GM12891 (cell line): ENCODE measurements around the gene GAD2.
A peak's percentile ranks its signal among the peaks of the same experiment; 100 is the strongest.

ENCODE experiments used
- DNase-seq: peaks from one replicate; pipeline ENCODE4 v3.0.0; 2011; ENCODE audit warnings: low spot score; ENCODE audit not compliant: insufficient read length
- FAIRE-seq: peaks from 2 replicates; lab custom pipeline; 2011; peaks lifted over from hg19 to GRCh38; lab: Jason Lieb, UNC
- PAX5 ChIP-seq: IDR thresholded peaks from 2 replicates; pipeline ENCODE4 v1.6.1; 2011; ENCODE audit warnings: low read length, moderate library complexity, mild to moderate bottlenecking; ENCODE audit not compliant: insufficient read depth, severe bottlenecking
- POLR2A ChIP-seq: IDR thresholded peaks from 2 replicates; pipeline ENCODE4 v1.6.1; 2011; ENCODE audit warnings: low read depth, low read length, control low read depth
- POLR2AphosphoS5 ChIP-seq: IDR thresholded peaks from 2 replicates; pipeline ENCODE4 v1.6.1; 2011; ENCODE audit warnings: low read depth, low read length, control low read depth
- POU2F2 ChIP-seq: IDR thresholded peaks from 2 replicates; pipeline ENCODE4 v1.6.1; 2011; ENCODE audit warnings: low read depth, mild to moderate bottlenecking, control low read depth, low read length, moderate library complexity
- SPI1 ChIP-seq: IDR thresholded peaks from 2 replicates; pipeline ENCODE4 v1.6.1; 2011; ENCODE audit warnings: low read depth, low read length, control low read depth
- TAF1 ChIP-seq: IDR thresholded peaks from 2 replicates; pipeline ENCODE4 v1.6.1; 2011; ENCODE audit warnings: low read depth, low read length, control low read depth

Gene GAD2

DNA sequence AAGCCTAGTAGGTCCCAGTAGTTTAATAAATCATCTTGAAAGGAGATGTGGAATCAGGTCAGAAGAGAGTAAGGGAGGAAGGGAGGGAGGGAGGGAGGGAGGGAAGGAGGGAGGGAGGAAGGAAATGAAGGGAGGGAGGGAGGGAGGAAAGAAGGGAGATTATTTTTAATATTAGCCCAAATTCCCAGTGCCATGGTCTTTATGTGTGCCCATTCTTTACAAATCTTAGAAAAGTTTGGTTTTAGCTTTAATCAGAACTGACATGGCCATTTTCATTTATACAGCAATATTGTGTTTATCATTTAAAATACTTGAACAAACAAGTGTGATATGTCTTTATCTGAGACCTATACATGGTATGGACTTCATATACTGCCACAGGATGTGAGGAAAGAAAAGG is 86.8 kb downstream of the GAD2 start:
- FAIRE-seq, result no peak
- TF ChIP-seq TAF1, result no peak
- TF ChIP-seq POLR2AphosphoS5, result no peak
- no peak for TF ChIP-seq SPI1
- TF ChIP-seq PAX5, result no peak
- no peak for TF ChIP-seq POLR2A
- no peak for TF ChIP-seq POU2F2
- no peak for DNase-seq

DNA sequence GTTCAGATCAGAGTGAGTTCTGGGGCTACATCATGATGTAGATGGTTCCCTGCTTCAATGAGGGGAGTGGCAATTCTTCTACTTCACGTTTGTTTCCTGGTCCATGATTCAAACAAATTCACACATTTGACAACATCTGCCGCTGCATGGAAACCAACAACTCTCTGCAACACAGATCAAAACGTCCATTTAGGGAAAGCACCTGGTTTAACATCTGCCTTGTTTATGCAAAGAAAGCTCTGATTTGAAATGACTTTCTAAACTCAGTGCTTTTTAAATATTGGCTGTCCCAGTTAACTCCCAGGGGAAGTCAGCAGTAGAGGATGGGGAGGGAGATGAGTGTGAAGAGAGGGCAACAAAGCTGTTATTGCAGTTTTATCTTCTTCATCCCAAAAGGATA is 93.8 kb downstream of the GAD2 start:
- TF ChIP-seq POLR2A, result no peak
- DNase-seq, result no peak
- no peak for FAIRE-seq

DNA sequence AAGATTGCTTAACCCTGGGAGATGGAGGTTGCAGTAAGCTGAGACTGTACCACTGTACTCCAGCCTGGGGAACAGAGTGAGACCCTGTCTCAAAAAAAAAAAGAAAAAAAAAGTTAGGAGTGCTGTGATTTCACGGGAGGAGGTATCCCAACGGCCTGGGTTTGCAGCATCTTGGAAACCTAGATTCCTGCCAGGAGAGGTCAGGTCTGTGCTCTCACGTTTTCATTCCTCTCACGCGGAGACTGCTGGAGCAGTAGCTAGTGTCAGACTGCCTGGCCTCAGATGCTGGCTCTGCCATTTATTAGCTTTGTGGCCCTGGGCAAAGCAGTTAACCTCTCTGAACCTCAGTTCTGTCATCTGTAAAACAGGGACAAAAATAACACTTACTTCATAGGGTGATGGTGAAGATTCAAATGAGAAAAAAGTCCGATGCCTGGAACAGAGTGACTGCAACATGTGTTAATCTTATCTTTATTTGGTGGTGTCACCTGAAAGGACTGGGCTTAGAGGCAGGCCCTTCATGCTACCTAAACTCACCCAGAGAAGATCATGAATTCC is 94.9 kb downstream of the GAD2 start:
- DNase-seq (no peak), FAIRE-seq (no peak)
- TF ChIP-seq POLR2AphosphoS5, result no peak
- no peak for TF ChIP-seq POLR2A
- no peak for TF ChIP-seq SPI1
- no peak for TF ChIP-seq POU2F2
- no peak for TF ChIP-seq PAX5
- TF ChIP-seq TAF1, result no peak

GRCh38 chr10:26314265-26315013 is 97.9 kb downstream of the GAD2 start:
- FAIRE-seq (no peak), DNase-seq (no peak)
- no peak for TF ChIP-seq POLR2A
- no peak for TF ChIP-seq PAX5
- no peak for TF ChIP-seq POLR2AphosphoS5
- no peak for TF ChIP-seq SPI1
- TF ChIP-seq TAF1, result no peak
- TF ChIP-seq POU2F2, result no peak

DNA sequence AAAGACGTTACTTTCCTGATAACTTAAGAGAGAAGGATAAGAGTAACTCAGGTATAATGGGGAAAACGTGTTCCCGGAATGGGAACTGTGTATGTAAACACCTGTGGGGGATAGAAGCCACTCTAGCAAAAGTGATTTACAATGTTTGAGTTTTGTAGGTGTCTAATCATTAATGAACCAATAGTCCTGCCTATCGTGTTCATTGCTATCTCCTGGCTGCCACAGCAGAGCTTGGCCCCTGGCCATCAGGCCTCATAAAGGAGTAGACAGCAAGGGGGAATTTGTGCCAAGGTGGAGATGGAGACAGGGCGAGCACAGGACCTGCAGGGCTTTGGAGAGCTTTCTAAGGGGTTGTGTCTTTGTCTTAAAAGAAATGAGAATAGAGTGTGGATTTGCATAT is 102.1 kb downstream of the GAD2 start:
- FAIRE-seq (no peak), DNase-seq (no peak)
- TF ChIP-seq POLR2A, result no peak
- TF ChIP-seq POLR2AphosphoS5, result no peak
- no peak for TF ChIP-seq TAF1
- no peak for TF ChIP-seq SPI1
- no peak for TF ChIP-seq PAX5
- no peak for TF ChIP-seq POU2F2

DNA sequence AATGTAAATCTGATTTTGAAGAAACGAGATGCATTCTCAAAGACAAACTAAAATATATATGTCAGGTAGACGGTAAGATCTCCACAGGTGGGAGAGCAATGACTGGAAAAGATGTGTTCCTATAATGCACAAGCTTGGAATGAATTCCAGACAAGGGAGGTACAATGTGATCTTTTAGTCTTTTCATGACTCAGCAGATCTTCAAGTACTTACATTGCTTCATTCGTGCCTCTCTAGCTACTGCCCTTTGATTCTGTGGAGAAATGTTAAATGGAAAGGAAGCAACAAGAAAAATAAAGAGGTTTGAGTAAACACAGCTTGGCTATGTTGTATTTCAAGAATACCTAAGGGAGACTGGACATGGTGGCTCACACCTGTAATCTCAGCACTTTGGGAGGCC is 106.6 kb downstream of the GAD2 start:
- no peak for DNase-seq
- no peak for FAIRE-seq
- TF ChIP-seq POU2F2 (no peak), POLR2A (no peak), PAX5 (no peak), POLR2AphosphoS5 (no peak), TAF1 (no peak), SPI1 (no peak)

DNA sequence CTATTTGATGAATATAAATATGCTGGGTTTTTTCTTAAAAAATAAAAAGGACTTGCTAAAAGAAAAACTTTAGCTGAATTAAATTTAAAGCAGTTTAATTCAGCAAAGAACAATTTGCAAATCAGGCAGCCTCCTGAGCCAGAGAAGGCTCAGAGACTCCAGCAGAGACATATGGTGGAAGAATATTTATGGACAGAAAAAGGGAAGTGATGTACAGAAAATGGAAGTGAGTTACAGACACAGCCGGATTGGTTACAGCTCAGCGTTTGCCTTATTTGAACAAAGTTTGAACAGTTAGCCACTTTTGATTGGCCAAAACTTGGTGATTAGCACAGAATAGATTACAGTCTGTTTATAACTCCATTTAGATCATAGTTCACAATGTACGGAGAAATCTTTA is 110.3 kb downstream of the GAD2 start:
- DNase-seq (no peak), FAIRE-seq (no peak)
- TF ChIP-seq SPI1 (peak; percentile 51; the same call in 1 of the 2 replicates), PAX5 (no peak), POU2F2 (no peak), POLR2A (no peak), TAF1 (no peak)

- DNase-seq (no peak), FAIRE-seq (no peak)
- TF ChIP-seq SPI1 (no peak), POLR2A (no peak), PAX5 (no peak), POLR2AphosphoS5 (no peak), TAF1 (no peak), POU2F2 (no peak)
These were observed 111.2 kb downstream of the GAD2 start for GRCh38 chr10:26327811-26328210.

GRCh38 chr10:26331371-26331770 is 114.8 kb downstream of the GAD2 start:
- FAIRE-seq, result no peak
- DNase-seq, result no peak
- TF ChIP-seq POLR2AphosphoS5 (no peak), TAF1 (no peak), POU2F2 (no peak)
